HepG2 (cell line): ENCODE data around the gene CTNNA2. TPM values are rescaled to one million over a fixed set of nuclear protein-coding genes. Genes with fewer than 3 reads are reported as not detected.

Experiments used
- ATAC-seq: fragments of 200-7000 bp; cut with Tn5 transposase; 3 replicates; pipeline ENCODE4 v1.9.1; 2020; ENCODE audit warnings: mild to moderate bottlenecking, moderate library complexity
- BruUV-seq: library from RNA; stranded (reverse); fragments of 400-500 nt; replicated peaks from 2 replicates; lab custom pipeline; 2021; lab: Mats Ljungman, UMichigan
- CTCF ChIA-PET: fragments of 300-600 bp; formaldehyde crosslinking; extraction: SDS; loops from one replicate; lab custom pipeline; 2021; ENCODE audit warnings: low total read pairs, inconsistent platforms, low intra/inter-chr PET ratio; lab: Yijun Ruan, JAX
- POLR2A ChIA-PET: fragments of 350-600 bp; sonication (Branson Sonifier 250); formaldehyde crosslinking; loops from one replicate; lab custom pipeline; 2020; ENCODE audit warnings: antibody characterized with exemption, inconsistent platforms; lab: Yijun Ruan, JAX
- DNase-seq: peaks from one replicate; pipeline ENCODE4 v3.0.0-alpha.2; 2015; ENCODE audit warnings: low spot score
- FAIRE-seq: peaks from 3 replicates; lab custom pipeline; 2011; peaks lifted over from hg19 to GRCh38; lab: Jason Lieb, UNC
- H2AFZ ChIP-seq: one replicate; pipeline ENCODE4 v1.6.1; 2011; ENCODE audit warnings: low read length, inconsistent platforms
- H3K27ac ChIP-seq: fragments of 300-600 bp; 3 replicates; pipeline ENCODE4 v1.8.0; 2011; ENCODE audit warnings: mixed run types, mild to moderate bottlenecking, mixed read lengths, low read length, inconsistent platforms; ENCODE audit not compliant: insufficient read depth; ENCODE audit errors: extremely low read length
- H3K27me3 ChIP-seq, 2 experiments: fragments of 200-600 bp in 1 of 2; 2 replicates in 1 of 2; 3 replicates in 1 of 2; pipeline versions ENCODE4 v1.6.0 to v1.8.0; 2011; ENCODE audit warnings: low read length in 2 of 2, mild to moderate bottlenecking in 2 of 2, moderate library complexity in 2 of 2, inconsistent platforms in 1 of 2; ENCODE audit not compliant: insufficient read depth in 2 of 2, control insufficient read depth in 1 of 2
- H3K36me3 ChIP-seq, 2 experiments: fragments of 200-600 bp in 1 of 2; replicated peaks in 1 of 2; 2 replicates in 1 of 2; 3 replicates in 1 of 2; pipeline versions ENCODE4 v1.5.1 to v1.8.0; 2011; ENCODE audit warnings: low read length in 2 of 2, inconsistent platforms in 1 of 2; ENCODE audit not compliant: insufficient read depth in 2 of 2, control insufficient read depth in 1 of 2
- H3K4me1 ChIP-seq: 2 replicates; pipeline ENCODE4 v1.5.1; 2012; ENCODE audit warnings: low read length, inconsistent platforms; ENCODE audit not compliant: insufficient read depth
- H3K4me2 ChIP-seq: 2 replicates; pipeline ENCODE4 v1.6.0; 2011; ENCODE audit warnings: low read depth, low read length, inconsistent platforms
- H3K4me3 ChIP-seq, 3 experiments: fragments of 200-600 bp in 1 of 3; sonication (generic), shearing (Covaris generic) in 1 of 3; replicated peaks in 1 of 3; 2 replicates each; pipeline ENCODE4 v1.5.1; 2011 to 2016; ENCODE audit warnings: low read length in 3 of 3, inconsistent platforms in 2 of 3, low read depth in 2 of 3, mild to moderate bottlenecking in 2 of 3, control low read depth in 1 of 3, mixed read lengths in 1 of 3; ENCODE audit not compliant: insufficient read depth in 1 of 3
- H3K79me2 ChIP-seq: one replicate; pipeline ENCODE4 v1.6.1; 2011; ENCODE audit warnings: low read length, inconsistent platforms; ENCODE audit not compliant: insufficient read depth
- H3K9ac ChIP-seq: 2 replicates; pipeline ENCODE4 v1.6.0; 2011; ENCODE audit warnings: mild to moderate bottlenecking, low read depth, low read length, inconsistent platforms; ENCODE audit not compliant: insufficient read depth
- H3K9me3 ChIP-seq: 2 replicates; pipeline ENCODE4 v1.5.1; 2012; ENCODE audit warnings: mild to moderate bottlenecking, low read length
- H4K20me1 ChIP-seq: 2 replicates; pipeline ENCODE4 v1.6.0; 2011; ENCODE audit warnings: inconsistent platforms, mild to moderate bottlenecking, low read length, moderate library complexity; ENCODE audit not compliant: insufficient read depth
- ATF7 ChIP-seq, 2 experiments: fragments of 450-650 bp in 1 of 2; sonication (generic) in 1 of 2; formaldehyde crosslinking in 1 of 2; IDR thresholded peaks; 2 replicates each; pipeline versions ENCODE4 v1.4.0 to v1.6.1; 2016 to 2020; ENCODE audit warnings: antibody characterized with exemption in 1 of 2, mild to moderate bottlenecking in 1 of 2, missing genetic modification reagents in 1 of 2
- CBFB ChIP-seq: sonication (generic); formaldehyde crosslinking; IDR thresholded peaks from 2 replicates; pipeline ENCODE4 v1.4.0; 2020; ENCODE audit warnings: missing genetic modification reagents
- CENPX ChIP-seq: sonication (generic); formaldehyde crosslinking; IDR thresholded peaks from 2 replicates; pipeline ENCODE4 v1.9.0; 2021; ENCODE audit warnings: mild to moderate bottlenecking, missing genetic modification reagents, moderate library complexity
- DR1 ChIP-seq: sonication (generic); formaldehyde crosslinking; IDR thresholded peaks from 2 replicates; pipeline ENCODE4 v1.8.0; 2021; ENCODE audit warnings: mild to moderate bottlenecking, missing genetic modification reagents, inconsistent platforms
- JARID2 ChIP-seq: sonication (generic); formaldehyde crosslinking; IDR thresholded peaks from 2 replicates; pipeline ENCODE4 v1.8.1; 2023; ENCODE audit warnings: missing genetic modification reagents, inconsistent platforms; ENCODE audit not compliant: insufficient replicate concordance
- NFIC ChIP-seq: IDR thresholded peaks from 2 replicates; pipeline ENCODE4 v1.6.1; 2012; ENCODE audit warnings: mild to moderate bottlenecking, low read length, inconsistent platforms
- POLR2AphosphoS2 ChIP-seq: IDR thresholded peaks from 2 replicates; pipeline ENCODE4 v1.6.1; 2011; ENCODE audit warnings: low read depth, low read length, improper control_type of control experiment
- POLR2G ChIP-seq: fragments of 200-400 bp; formaldehyde crosslinking; IDR thresholded peaks from 2 replicates; pipeline ENCODE4 v1.6.1; 2018; ENCODE audit warnings: mild to moderate bottlenecking, low read depth, low read length, moderate library complexity
- SIN3A ChIP-seq: IDR thresholded peaks from 2 replicates; pipeline ENCODE4 v1.6.1; 2011; ENCODE audit warnings: low read depth, mild to moderate bottlenecking, control low read depth, low read length, borderline replicate concordance
- SNAI1 ChIP-seq: sonication (generic); formaldehyde crosslinking; IDR thresholded peaks from 2 replicates; pipeline ENCODE4 v1.5.0; 2020; ENCODE audit warnings: mild to moderate bottlenecking, missing genetic modification reagents, borderline replicate concordance
- TGIF2 ChIP-seq: IDR thresholded peaks from 2 replicates; pipeline ENCODE4 v1.6.1; 2016; ENCODE audit warnings: control low read depth, missing compliant biosample characterization
- ZNF12 ChIP-seq: sonication (generic); formaldehyde crosslinking; IDR thresholded peaks from 2 replicates; pipeline ENCODE4 v1.5.0; 2020; ENCODE audit warnings: missing genetic modification reagents
- ZNF614 ChIP-seq: IDR thresholded peaks from 2 replicates; pipeline ENCODE4 v1.6.1; 2018; ENCODE audit warnings: missing biosample characterization, missing genetic modification reagents, inconsistent platforms, borderline replicate concordance
- WGBS: methylation state at CpG from one replicate; pipeline ENCODE4 v1.1.6; 2017; ENCODE audit warnings: low lambda C conversion rate; 5-methylcytosine and 5-hydroxymethylcytosine counted together
- in situ Hi-C: cut with HindIII; loops from 2 replicates; pipeline ENCODE4 v1.10.0; 2017; ENCODE audit warnings: low pct_unique_long_range_greater_than_20kb; ENCODE audit not compliant: extremely low pct_ligation_motif_present
- intact Hi-C: fragments of 100-400 bp; cut with micrococcal nuclease; formaldehyde crosslinking; loops from one replicate; pipeline ENCODE4 v1.10.0; 2022; ENCODE audit not compliant: unreplicated experiment
- polyA plus RNA-seq, 8 experiments: library from polyadenylated mRNA; depleted of rRNA in 3 of 8; stranded (reverse) in 7 of 8; unstranded in 1 of 8; fragments of >200 nt; fragmentation: Illumina TruSeq in 4 of 8; extraction: Trizol in 4 of 8; gene quantifications; 2 replicates each; pipeline versions ENCODE4 v1.2.1 to v1.2.3, GENCODE V29; 2011 to 2016; ENCODE audit warnings: low read depth in 4 of 8, missing spikeins in 1 of 8, mixed read lengths in 1 of 8; ENCODE audit not compliant: insufficient read depth in 1 of 8
- total RNA-seq, 5 experiments: library from RNA; depleted of rRNA; stranded (reverse); fragments of >200 nt; fragmentation: Illumina TruSeq; extraction: Trizol; gene quantifications; 2 replicates each; pipeline ENCODE4 v1.2.3, GENCODE V29; 2016; ENCODE audit warnings: low read depth in 1 of 5
- TF ChIP-seq, protein P1 (sequence below): sonication (generic); formaldehyde crosslinking; IDR thresholded peaks from 2 replicates; pipeline ENCODE4 v1.8.1; 2023; ENCODE audit warnings: missing genetic modification reagents, inconsistent platforms, borderline replicate concordance
- TF ChIP-seq, protein P2 (sequence below): sonication (generic); formaldehyde crosslinking; IDR thresholded peaks from 2 replicates; pipeline ENCODE4 v1.5.0; 2020; ENCODE audit warnings: missing genetic modification reagents, mild to moderate bottlenecking, borderline replicate concordance
- TF ChIP-seq, protein P3 (sequence below), 2 experiments: sonication (generic) in 1 of 2; formaldehyde crosslinking in 1 of 2; IDR thresholded peaks; 2 replicates each; pipeline versions ENCODE4 v1.4.0 to v1.6.1; 2018 to 2020; ENCODE audit warnings: missing genetic modification reagents in 2 of 2, borderline replicate concordance in 1 of 2, low read depth in 1 of 2, mild to moderate bottlenecking in 1 of 2, missing biosample characterization in 1 of 2
- TF ChIP-seq, protein P4 (sequence below): sonication (generic); formaldehyde crosslinking; conservative IDR thresholded peaks from 2 replicates; pipeline ENCODE4 v1.4.0; 2020; ENCODE audit warnings: missing genetic modification reagents

The CTNNA2 gene
- total and polyA plus RNA-seq, 2 of the 13 experiments (the other 11 are each of a cell fraction or from before 2014, with no cell fraction given), result not detected

DNA sequence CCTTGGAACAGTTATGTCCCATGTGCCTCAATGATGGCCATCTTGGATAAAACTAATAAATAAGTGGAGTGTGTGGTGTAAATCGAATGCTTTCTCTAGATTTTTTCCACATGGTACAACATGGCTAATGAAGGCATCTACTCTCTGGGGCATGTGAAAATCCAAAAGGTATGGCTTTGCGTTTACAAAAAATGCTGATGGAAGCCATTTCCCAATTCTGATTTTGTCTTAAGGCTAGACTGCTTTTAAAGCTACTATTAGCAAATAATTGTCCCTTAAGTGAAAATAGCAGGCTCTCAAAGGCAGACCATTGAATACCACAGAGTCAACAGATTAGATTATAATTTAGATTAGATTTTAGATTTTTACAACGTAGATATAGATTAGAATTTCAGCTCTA is 608.0 kb downstream of the CTNNA2 start (continued):
- TF ChIP-seq JARID2 (CRISPR knock-in tag), result no peak

DNA sequence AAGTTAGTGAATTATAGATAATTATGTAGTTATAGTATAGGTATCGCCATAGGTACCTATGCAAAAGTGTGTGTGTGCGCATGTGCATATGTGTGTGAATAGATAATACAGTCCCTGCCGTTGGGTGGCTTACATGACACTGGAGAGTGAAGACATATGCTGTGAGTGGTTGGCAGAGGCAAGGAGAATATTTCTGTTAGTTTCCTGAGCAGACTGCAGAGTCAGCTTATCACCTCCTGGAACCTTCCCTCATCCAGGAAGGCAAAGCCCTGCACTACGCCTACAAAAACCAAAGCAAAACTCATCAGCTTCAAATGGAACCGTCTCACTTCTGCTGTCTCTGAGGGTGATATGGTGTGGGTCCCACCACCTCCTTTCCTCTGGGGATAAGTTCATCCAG is 609.8 kb downstream of the CTNNA2 start:
- H2AFZ ChIP-seq, result no peak overlapping the region
- no peaks in the 10 kb centered on the region for H3K4me1 ChIP-seq
- H3K79me2 ChIP-seq, result no peaks in the 10 kb centered on the region
- POLR2A ChIA-PET, result no interaction called here
- no peaks in the 10 kb centered on the region for H4K20me1 ChIP-seq
- FAIRE-seq, result no peak
- in situ Hi-C loops (no loop called here), intact Hi-C loops (no loop called here)
- no peak for ATAC-seq
- no peak overlapping the region for H3K4me3 ChIP-seq
- no peaks in the 10 kb centered on the region for H3K36me3 ChIP-seq
- CTCF ChIA-PET, result no interaction called here
- H3K9me3 ChIP-seq, result no peaks in the 10 kb centered on the region
- 35% methylated on average over 5 of the region's 5 CpGs for WGBS
- no peak for DNase-seq
- no TSS peak for BruUV-seq
- no peak overlapping the region for H3K9ac ChIP-seq
- H3K27ac ChIP-seq, result no peak overlapping the region
- no peak overlapping the region for H3K4me2 ChIP-seq
- H3K27me3 ChIP-seq, result no peaks in the 10 kb centered on the region
- TF ChIP-seq TGIF2 (CRISPR knock-in tag) (no peak), POLR2AphosphoS2 (no peak), DR1 (CRISPR knock-in tag) (no peak), CENPX (CRISPR knock-in tag) (no peak), SIN3A (no peak), ZNF614 (no peak), POLR2G (no peak), CBFB (CRISPR knock-in tag) (no peak), NFIC (no peak), SNAI1 (CRISPR knock-in tag) (no peak), ATF7 (IDR thresholded peaks at IDR 0.05) (no peak), ATF7 (CRISPR knock-in tag; IDR thresholded peaks at IDR 0.05) (no peak), ZNF12 (CRISPR knock-in tag) (no peak)
- TF ChIP-seq, protein P1, sequence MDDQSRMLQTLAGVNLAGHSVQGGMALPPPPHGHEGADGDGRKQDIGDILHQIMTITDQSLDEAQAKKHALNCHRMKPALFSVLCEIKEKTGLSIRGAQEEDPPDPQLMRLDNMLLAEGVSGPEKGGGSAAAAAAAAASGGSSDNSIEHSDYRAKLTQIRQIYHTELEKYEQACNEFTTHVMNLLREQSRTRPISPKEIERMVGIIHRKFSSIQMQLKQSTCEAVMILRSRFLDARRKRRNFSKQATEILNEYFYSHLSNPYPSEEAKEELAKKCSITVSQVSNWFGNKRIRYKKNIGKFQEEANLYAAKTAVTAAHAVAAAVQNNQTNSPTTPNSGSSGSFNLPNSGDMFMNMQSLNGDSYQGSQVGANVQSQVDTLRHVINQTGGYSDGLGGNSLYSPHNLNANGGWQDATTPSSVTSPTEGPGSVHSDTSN (CRISPR knock-in tag), result no peak
- TF ChIP-seq, protein P2, sequence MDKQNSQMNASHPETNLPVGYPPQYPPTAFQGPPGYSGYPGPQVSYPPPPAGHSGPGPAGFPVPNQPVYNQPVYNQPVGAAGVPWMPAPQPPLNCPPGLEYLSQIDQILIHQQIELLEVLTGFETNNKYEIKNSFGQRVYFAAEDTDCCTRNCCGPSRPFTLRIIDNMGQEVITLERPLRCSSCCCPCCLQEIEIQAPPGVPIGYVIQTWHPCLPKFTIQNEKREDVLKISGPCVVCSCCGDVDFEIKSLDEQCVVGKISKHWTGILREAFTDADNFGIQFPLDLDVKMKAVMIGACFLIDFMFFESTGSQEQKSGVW (CRISPR knock-in tag), result no peak
- TF ChIP-seq, protein P3, sequence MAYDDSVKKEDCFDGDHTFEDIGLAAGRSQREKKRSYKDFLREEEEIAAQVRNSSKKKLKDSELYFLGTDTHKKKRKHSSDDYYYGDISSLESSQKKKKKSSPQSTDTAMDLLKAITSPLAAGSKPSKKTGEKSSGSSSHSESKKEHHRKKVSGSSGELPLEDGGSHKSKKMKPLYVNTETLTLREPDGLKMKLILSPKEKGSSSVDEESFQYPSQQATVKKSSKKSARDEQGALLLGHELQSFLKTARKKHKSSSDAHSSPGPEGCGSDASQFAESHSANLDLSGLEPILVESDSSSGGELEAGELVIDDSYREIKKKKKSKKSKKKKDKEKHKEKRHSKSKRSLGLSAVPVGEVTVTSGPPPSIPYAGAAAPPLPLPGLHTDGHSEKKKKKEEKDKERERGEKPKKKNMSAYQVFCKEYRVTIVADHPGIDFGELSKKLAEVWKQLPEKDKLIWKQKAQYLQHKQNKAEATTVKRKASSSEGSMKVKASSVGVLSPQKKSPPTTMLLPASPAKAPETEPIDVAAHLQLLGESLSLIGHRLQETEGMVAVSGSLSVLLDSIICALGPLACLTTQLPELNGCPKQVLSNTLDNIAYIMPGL (CRISPR knock-in tag; IDR thresholded peaks at IDR 0.05; ENCODE audit: borderline replicate concordance in 1 of 2, low read depth in 1 of 2), result no peak
- TF ChIP-seq, protein P4, sequence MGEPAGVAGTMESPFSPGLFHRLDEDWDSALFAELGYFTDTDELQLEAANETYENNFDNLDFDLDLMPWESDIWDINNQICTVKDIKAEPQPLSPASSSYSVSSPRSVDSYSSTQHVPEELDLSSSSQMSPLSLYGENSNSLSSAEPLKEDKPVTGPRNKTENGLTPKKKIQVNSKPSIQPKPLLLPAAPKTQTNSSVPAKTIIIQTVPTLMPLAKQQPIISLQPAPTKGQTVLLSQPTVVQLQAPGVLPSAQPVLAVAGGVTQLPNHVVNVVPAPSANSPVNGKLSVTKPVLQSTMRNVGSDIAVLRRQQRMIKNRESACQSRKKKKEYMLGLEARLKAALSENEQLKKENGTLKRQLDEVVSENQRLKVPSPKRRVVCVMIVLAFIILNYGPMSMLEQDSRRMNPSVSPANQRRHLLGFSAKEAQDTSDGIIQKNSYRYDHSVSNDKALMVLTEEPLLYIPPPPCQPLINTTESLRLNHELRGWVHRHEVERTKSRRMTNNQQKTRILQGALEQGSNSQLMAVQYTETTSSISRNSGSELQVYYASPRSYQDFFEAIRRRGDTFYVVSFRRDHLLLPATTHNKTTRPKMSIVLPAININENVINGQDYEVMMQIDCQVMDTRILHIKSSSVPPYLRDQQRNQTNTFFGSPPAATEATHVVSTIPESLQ (CRISPR knock-in tag), result no peak
